GM12878 (cell line): ENCODE results near the gene ATP2A1. TPM values are rescaled to one million over a fixed set of nuclear protein-coding genes. Genes with fewer than 3 reads are reported as not detected.
A peak's percentile ranks its signal among the peaks of the same experiment; 100 is the strongest.

Experiments
- ATAC-seq: fragments of 200-7000 bp; cut with Tn5 transposase; 3 replicates; pipeline ENCODE4 v1.9.1; 2020; ENCODE audit warnings: mild to moderate bottlenecking, moderate library complexity
- BruUV-seq: library from RNA; stranded (reverse); fragments of 400-500 nt; replicated peaks from 2 replicates; lab custom pipeline; 2021; lab: Mats Ljungman, UMichigan
- CTCF ChIA-PET: fragments of 300-600 bp; sonication (Branson Sonifier 250); formaldehyde crosslinking; extraction: SDS; loops from one replicate; lab custom pipeline; 2021; ENCODE audit warnings: inconsistent platforms; lab: Yijun Ruan, JAX
- POLR2A ChIA-PET: fragments of 350-600 bp; formaldehyde crosslinking; extraction: SDS; loops from one replicate; lab custom pipeline; 2021; ENCODE audit warnings: inconsistent platforms; lab: Charles Lee
- RAD21 ChIA-PET: fragments of 300-600 bp; sonication (Branson Sonifier 250); formaldehyde crosslinking; loops from one replicate; lab custom pipeline; 2023; ENCODE audit warnings: antibody characterized with exemption; ENCODE audit not compliant: unreplicated experiment; lab: Charles Lee
- SMC1A ChIA-PET: fragments of 300-600 bp; sonication (Branson Sonifier 250); formaldehyde crosslinking; loops from one replicate; lab custom pipeline; 2023; ENCODE audit not compliant: unreplicated experiment, uncharacterized antibody; lab: Charles Lee
- DNase-seq: peaks from one replicate; pipeline ENCODE4 v3.0.0-alpha.2; 2011; ENCODE audit warnings: low read depth, low spot score
- FAIRE-seq: peaks from 3 replicates; lab custom pipeline; 2011; peaks lifted over from hg19 to GRCh38; lab: Jason Lieb, UNC
- H2AFZ ChIP-seq: 2 replicates; pipeline ENCODE4 v1.6.0; 2011; ENCODE audit warnings: low read depth, low read length, control low read depth; ENCODE audit not compliant: control insufficient read depth
- H3K27ac ChIP-seq: 2 replicates; pipeline ENCODE4 v1.5.1; 2011; ENCODE audit warnings: control low read depth; ENCODE audit not compliant: control insufficient read depth, insufficient read depth
- H3K27me3 ChIP-seq, 2 experiments: replicated peaks in 1 of 2; 2 replicates each; pipeline versions ENCODE4 v1.6.0 to v1.6.1; 2011; ENCODE audit warnings: low read length in 1 of 2; ENCODE audit not compliant: control insufficient read depth in 2 of 2, insufficient read depth in 2 of 2
- H3K36me3 ChIP-seq, 2 experiments: 2 replicates each; pipeline ENCODE4 v1.5.1; 2011; ENCODE audit warnings: low read length in 1 of 2; ENCODE audit not compliant: control insufficient read depth in 2 of 2, insufficient read depth in 2 of 2
- H3K4me1 ChIP-seq: 2 replicates; pipeline ENCODE4 v1.6.1; 2011; ENCODE audit warnings: mild to moderate bottlenecking, low read length, moderate library complexity, mixed read lengths; ENCODE audit not compliant: control insufficient read depth, insufficient read depth
- H3K4me2 ChIP-seq: 2 replicates; pipeline ENCODE4 v1.6.0; 2011; ENCODE audit warnings: control low read depth; ENCODE audit not compliant: control insufficient read depth, insufficient read depth
- H3K4me3 ChIP-seq: fragments of 200-600 bp; sonication (generic); 2 replicates; pipeline ENCODE4 v1.5.1; 2016
- H3K79me2 ChIP-seq: 2 replicates; pipeline ENCODE4 v1.6.0; 2011; ENCODE audit warnings: low read length; ENCODE audit not compliant: control insufficient read depth, insufficient read depth
- H3K9ac ChIP-seq: 2 replicates; pipeline ENCODE4 v1.8.0; 2011; ENCODE audit warnings: low read length, control low read depth, mixed read lengths; ENCODE audit not compliant: control insufficient read depth, insufficient read depth
- H3K9me3 ChIP-seq: replicated peaks from 3 replicates; pipeline ENCODE4 v1.5.1; 2011; ENCODE audit warnings: mild to moderate bottlenecking, low read length; ENCODE audit not compliant: control insufficient read depth, insufficient read depth
- H4K20me1 ChIP-seq: 2 replicates; pipeline ENCODE4 v1.6.0; 2011; ENCODE audit not compliant: control insufficient read depth, insufficient read depth
- ELK1 ChIP-seq: IDR thresholded peaks from 2 replicates; pipeline ENCODE4 v1.6.1; 2012; ENCODE audit warnings: low read depth, low read length, improper control_type of control experiment
- IRF5 ChIP-seq: fragments of 450-650 bp; IDR thresholded peaks from 2 replicates; pipeline ENCODE4 v1.6.1; 2017; ENCODE audit warnings: borderline replicate concordance
- POLR2A ChIP-seq: IDR thresholded peaks from 2 replicates; pipeline ENCODE4 v1.6.1; 2011; ENCODE audit warnings: low read depth, mild to moderate bottlenecking, low read length
- POLR2AphosphoS5 ChIP-seq: IDR thresholded peaks from 2 replicates; pipeline ENCODE4 v1.6.1; 2011; ENCODE audit warnings: mild to moderate bottlenecking, low read length, inconsistent platforms
- SKIL ChIP-seq: fragments of 450-650 bp; IDR thresholded peaks from 2 replicates; pipeline ENCODE4 v1.6.1; 2017; ENCODE audit warnings: mild to moderate bottlenecking, low read depth, inconsistent platforms; ENCODE audit not compliant: poor library complexity, severe bottlenecking
- WGBS: methylation state at CpG from one replicate; pipeline ENCODE4 v1.1.6; 2016; ENCODE audit warnings: low lambda C conversion rate; ENCODE audit not compliant: insufficient replicate concordance, insufficient coverage; ENCODE audit errors: missing lambda C conversion rate; 5-methylcytosine and 5-hydroxymethylcytosine counted together
- in situ Hi-C: fragments of 300-500 bp; cut with MboI; formaldehyde crosslinking; loops from 9 replicates; pipeline ENCODE4 v1.14.3; 2018; ENCODE audit warnings: mixed read lengths
- intact Hi-C: fragments of 100-400 bp; cut with micrococcal nuclease; formaldehyde crosslinking; loops from one replicate; pipeline ENCODE4 v1.14.2; 2022; ENCODE audit not compliant: unreplicated experiment
- polyA plus RNA-seq, 11 experiments: library from polyadenylated mRNA; depleted of rRNA in 4 of 11; unstranded in 6 of 11; stranded (reverse) in 5 of 11; fragments of >200 nt; fragmentation: Nextera tagmentation in 4 of 11; fragmentation: Illumina TruSeq in 1 of 11; extraction: Ambion mirVana in 4 of 11; extraction: Trizol in 1 of 11; gene quantifications; 1 replicate in 1 of 11; 2 replicates in 10 of 11; pipeline versions ENCODE4 v1.2.1 to v1.2.3, GENCODE V29; 2011 to 2016; ENCODE audit warnings: inconsistent platforms in 2 of 11, missing spikeins in 2 of 11, low read depth in 1 of 11
- total RNA-seq, 4 experiments: library from RNA; depleted of rRNA in 3 of 4; stranded (reverse); fragments of >200 nt in 3 of 4; fragmentation: Illumina TruSeq in 1 of 4; extraction: Trizol in 1 of 4; gene quantifications; 2 replicates each; pipeline versions ENCODE4 v1.2.1 to v1.2.3, GENCODE V29; 2013 to 2021

ATP2A1 gene
- total and polyA plus RNA-seq, 10 of the 15 experiments (the other 5 are each of a cell fraction or from before 2014, with no cell fraction given): 0.13 to 1.7 (median 0.88) TPM

GRCh38 chr16:28842696-28843095 lies 35.6 kb upstream of the ATP2A1 start:
- no peaks in the 10 kb centered on the region for H3K9me3 ChIP-seq
- H4K20me1 ChIP-seq: no peaks in the 10 kb centered on the region
- WGBS: 96% methylated on average over 7 of the region's 7 CpGs
- H3K79me2 ChIP-seq: peaks cover 23% of the 10 kb centered on the region
- no peak for ATAC-seq
- H3K9ac ChIP-seq: no peak overlapping the region
- no peak for TF ChIP-seq ELK1
- TF ChIP-seq IRF5: no peak
- TF ChIP-seq POLR2AphosphoS5: peak; percentile 38; the same call in 1 of the 2 replicates
- TF ChIP-seq POLR2A: peak; percentile 51
- no peak overlapping the region for H3K27ac ChIP-seq
- H3K4me2 ChIP-seq: no peak overlapping the region
- H3K4me1 ChIP-seq: peaks cover 9% of the 10 kb centered on the region
- H2AFZ ChIP-seq: no peak overlapping the region
- intact Hi-C loops (no loop called here), in situ Hi-C loops (no loop called here)
- ChIA-PET SMC1A (interaction anchor here (1.0 to 1.2 kb wide), 2 partner anchors 18 to 102 kb away, joined by 3 to 4 read pairs; no protein-coding TSS in a partner anchor), POLR2A (interaction anchor here (0.5 to 1.7 kb wide), 2 partner anchors 15 to 91 kb away, joined by 3 to 7 read pairs; no protein-coding TSS in a partner anchor), CTCF (interaction anchor here (1.0 to 2.4 kb wide), 2 partner anchors 13 to 102 kb away, joined by 4 to 7 read pairs; no protein-coding TSS in a partner anchor), RAD21 (interaction anchor here (1.1 kb wide), 1 partner anchor 103 kb away, joined by 4 read pairs; no protein-coding TSS in a partner anchor)
- no peaks in the 10 kb centered on the region for H3K27me3 ChIP-seq
- peaks cover 9 to 19% of the 10 kb centered on the region in 2 experiments for H3K36me3 ChIP-seq
- no peak for FAIRE-seq
- BruUV-seq: no TSS peak
- no peak overlapping the region for H3K4me3 ChIP-seq
- no peak for DNase-seq

GRCh38 chr16:28843766-28844165 lies 34.5 kb upstream of the ATP2A1 start:
- ATAC-seq (no peak), FAIRE-seq (no peak), DNase-seq (no peak)
- Histone ChIP-seq H3K4me3 (no peak overlapping the region), H3K27ac (no peak overlapping the region), H3K4me1 (peaks cover 9% of the 10 kb centered on the region), H3K9me3 (no peaks in the 10 kb centered on the region), H3K4me2 (no peak overlapping the region), H3K79me2 (peaks cover 23% of the 10 kb centered on the region), H2AFZ (no peak overlapping the region), H3K27me3 (no peaks in the 10 kb centered on the region), H3K9ac (no peak overlapping the region), H4K20me1 (no peaks in the 10 kb centered on the region), H3K36me3 (peaks cover 9 to 10% of the 10 kb centered on the region in 2 experiments)
- WGBS: 93% methylated on average over 12 of the region's 12 CpGs
- TF ChIP-seq SKIL (no peak), POLR2A (peak; percentile 49)
- CTCF ChIA-PET: interaction anchor here (1.8 kb wide), 1 partner anchor 101 kb away, joined by 12 read pairs; no protein-coding TSS in a partner anchor
- SMC1A ChIA-PET: no interaction called here
- RAD21 ChIA-PET: no interaction called here
- POLR2A ChIA-PET: no interaction called here
- intact Hi-C loops (no loop called here), in situ Hi-C loops (no loop called here)
- no TSS peak for BruUV-seq
